ENCODE results near the gene BDP1. TPM values are rescaled to one million over a fixed set of nuclear protein-coding genes. Genes with fewer than 3 reads are reported as not detected.
"Not testable (repeated sequence)": the region's sequence is repeated elsewhere in the genome, so short reads cannot be mapped to it uniquely, and the experiment has no call there.

BDP1 gene
- total RNA-seq, 1 experiment from 2014 or later: 20.0 TPM

GRCh38 chr5:71423896-71424295, 31.6 kb upstream of the BDP1 start:
- H3K36me3 ChIP-seq (ENCODE audit: low read depth); H3K79me2 ChIP-seq (ENCODE audit: low read depth); CTCF ChIA-PET; H2AFZ ChIP-seq; H3K4me2 ChIP-seq; DNase-seq; H3K27me3 ChIP-seq (ENCODE audit: insufficient read depth, low read depth); H3K4me1 ChIP-seq (replicated peaks; ENCODE audit: insufficient read depth); H3K9me2 ChIP-seq (ENCODE audit: insufficient read depth); H3K4me3 ChIP-seq; H3K9me3 ChIP-seq (ENCODE audit: insufficient read depth, low read depth); H3F3A ChIP-seq (ENCODE audit: insufficient read depth, low read depth); POLR2A ChIA-PET (ENCODE audit: unreplicated experiment); intact Hi-C loops (cut with micrococcal nuclease; ENCODE audit: unreplicated experiment); H3K27ac ChIP-seq; BruUV-seq (replicated peaks); H4K20me1 ChIP-seq (ENCODE audit: insufficient read depth): not testable (repeated sequence)

GRCh38 chr5:71426686-71427474, 28.6 kb upstream of the BDP1 start:
- H4K20me1 ChIP-seq (ENCODE audit: insufficient read depth); H2AFZ ChIP-seq; CTCF ChIA-PET; H3K27me3 ChIP-seq (ENCODE audit: insufficient read depth, low read depth); H3K9me2 ChIP-seq (ENCODE audit: insufficient read depth); H3K36me3 ChIP-seq (ENCODE audit: low read depth); H3K4me2 ChIP-seq; DNase-seq; H3F3A ChIP-seq (ENCODE audit: insufficient read depth, low read depth); BruUV-seq (replicated peaks); H3K27ac ChIP-seq; H3K79me2 ChIP-seq (ENCODE audit: low read depth); H3K4me3 ChIP-seq; H3K4me1 ChIP-seq (replicated peaks; ENCODE audit: insufficient read depth); H3K9me3 ChIP-seq (ENCODE audit: insufficient read depth, low read depth); POLR2A ChIA-PET (ENCODE audit: unreplicated experiment); intact Hi-C loops (cut with micrococcal nuclease; ENCODE audit: unreplicated experiment): not testable (repeated sequence)

- H3K4me3 ChIP-seq; H4K20me1 ChIP-seq (ENCODE audit: insufficient read depth); H3K36me3 ChIP-seq (ENCODE audit: low read depth); H3K4me1 ChIP-seq (replicated peaks; ENCODE audit: insufficient read depth); POLR2A ChIA-PET (ENCODE audit: unreplicated experiment); H2AFZ ChIP-seq; DNase-seq; H3K27me3 ChIP-seq (ENCODE audit: insufficient read depth, low read depth); H3K27ac ChIP-seq; BruUV-seq (replicated peaks); H3K9me3 ChIP-seq (ENCODE audit: insufficient read depth, low read depth); CTCF ChIA-PET; H3F3A ChIP-seq (ENCODE audit: insufficient read depth, low read depth); intact Hi-C loops (cut with micrococcal nuclease; ENCODE audit: unreplicated experiment); H3K4me2 ChIP-seq; H3K9me2 ChIP-seq (ENCODE audit: insufficient read depth); H3K79me2 ChIP-seq (ENCODE audit: low read depth): not testable (repeated sequence)
Measured at GRCh38 chr5:71432410-71432809, 23.0 kb upstream of the BDP1 start.

GRCh38 chr5:71434825-71435224, 20.6 kb upstream of the BDP1 start:
- CTCF ChIA-PET: not testable (repeated sequence)

GRCh38 chr5:71441564-71441963, 13.9 kb upstream of the BDP1 start:
- H3K27ac ChIP-seq; BruUV-seq (replicated peaks); H3F3A ChIP-seq (ENCODE audit: insufficient read depth, low read depth); H3K9me2 ChIP-seq (ENCODE audit: insufficient read depth); H3K4me1 ChIP-seq (replicated peaks; ENCODE audit: insufficient read depth); H3K9me3 ChIP-seq (ENCODE audit: insufficient read depth, low read depth); H4K20me1 ChIP-seq (ENCODE audit: insufficient read depth); CTCF ChIA-PET; H3K27me3 ChIP-seq (ENCODE audit: insufficient read depth, low read depth); H3K4me2 ChIP-seq; POLR2A ChIA-PET (ENCODE audit: unreplicated experiment); H2AFZ ChIP-seq; intact Hi-C loops (cut with micrococcal nuclease; ENCODE audit: unreplicated experiment); DNase-seq; H3K36me3 ChIP-seq (ENCODE audit: low read depth); H3K79me2 ChIP-seq (ENCODE audit: low read depth); H3K4me3 ChIP-seq: not testable (repeated sequence)

More at GRCh38 chr5:71434825-71435224, 20.6 kb upstream of the BDP1 start:
- H4K20me1 ChIP-seq (ENCODE audit: insufficient read depth); H3K4me3 ChIP-seq; POLR2A ChIA-PET (ENCODE audit: unreplicated experiment); H3K27me3 ChIP-seq (ENCODE audit: insufficient read depth, low read depth); H3K79me2 ChIP-seq (ENCODE audit: low read depth); H3F3A ChIP-seq (ENCODE audit: insufficient read depth, low read depth); intact Hi-C loops (cut with micrococcal nuclease; ENCODE audit: unreplicated experiment); H3K4me2 ChIP-seq; H2AFZ ChIP-seq; H3K36me3 ChIP-seq (ENCODE audit: low read depth); H3K9me3 ChIP-seq (ENCODE audit: insufficient read depth, low read depth); H3K4me1 ChIP-seq (replicated peaks; ENCODE audit: insufficient read depth); H3K27ac ChIP-seq; H3K9me2 ChIP-seq (ENCODE audit: insufficient read depth); BruUV-seq (replicated peaks); DNase-seq: not testable (repeated sequence)

- DNase-seq; POLR2A ChIA-PET (ENCODE audit: unreplicated experiment); CTCF ChIA-PET; H3K9me3 ChIP-seq (ENCODE audit: insufficient read depth, low read depth); H3F3A ChIP-seq (ENCODE audit: insufficient read depth, low read depth); BruUV-seq (replicated peaks); H3K36me3 ChIP-seq (ENCODE audit: low read depth); H3K79me2 ChIP-seq (ENCODE audit: low read depth); intact Hi-C loops (cut with micrococcal nuclease; ENCODE audit: unreplicated experiment); H3K27ac ChIP-seq; H3K4me2 ChIP-seq; H4K20me1 ChIP-seq (ENCODE audit: insufficient read depth); H3K4me1 ChIP-seq (replicated peaks; ENCODE audit: insufficient read depth); H3K9me2 ChIP-seq (ENCODE audit: insufficient read depth); H3K27me3 ChIP-seq (ENCODE audit: insufficient read depth, low read depth); H3K4me3 ChIP-seq; H2AFZ ChIP-seq: not testable (repeated sequence)
Measured at GRCh38 chr5:71443891-71444290, 11.6 kb upstream of the BDP1 start.

GRCh38 chr5:71445015-71445414, 10.4 kb upstream of the BDP1 start:
- H3K9me3 ChIP-seq (ENCODE audit: insufficient read depth, low read depth); H3F3A ChIP-seq (ENCODE audit: insufficient read depth, low read depth); H3K9me2 ChIP-seq (ENCODE audit: insufficient read depth); H4K20me1 ChIP-seq (ENCODE audit: insufficient read depth); H3K27me3 ChIP-seq (ENCODE audit: insufficient read depth, low read depth); intact Hi-C loops (cut with micrococcal nuclease; ENCODE audit: unreplicated experiment); H3K4me3 ChIP-seq; DNase-seq; POLR2A ChIA-PET (ENCODE audit: unreplicated experiment); BruUV-seq (replicated peaks); H2AFZ ChIP-seq; H3K79me2 ChIP-seq (ENCODE audit: low read depth); H3K27ac ChIP-seq; H3K4me2 ChIP-seq; CTCF ChIA-PET; H3K36me3 ChIP-seq (ENCODE audit: low read depth); H3K4me1 ChIP-seq (replicated peaks; ENCODE audit: insufficient read depth): not testable (repeated sequence)
